PFSK-1 (cell line): ENCODE results near the gene F12.

Experiments
- POLR2AphosphoS5 ChIP-seq: IDR thresholded peaks from 2 replicates; pipeline ENCODE4 v1.6.1; 2012; ENCODE audit warnings: low read depth, mild to moderate bottlenecking, control low read depth, low read length, moderate library complexity
- REST ChIP-seq, 2 experiments: IDR thresholded peaks; 2 replicates each; pipeline versions ENCODE4 v1.6.1 to v1.8.0; 2011 to 2012; ENCODE audit warnings: low read depth in 2 of 2, low read length in 2 of 2, control low read depth in 1 of 2, inconsistent platforms in 1 of 2, mild to moderate bottlenecking in 1 of 2, moderate library complexity in 1 of 2; ENCODE audit not compliant: insufficient read depth in 1 of 2
- TAF1 ChIP-seq: IDR thresholded peaks from 2 replicates; pipeline ENCODE4 v1.6.1; 2012; ENCODE audit warnings: low read length, control low read depth, borderline replicate concordance; ENCODE audit not compliant: insufficient read depth

- TF ChIP-seq POLR2AphosphoS5 (no peak), TAF1 (no peak), REST (IDR thresholded peaks at IDR 0.05; ENCODE audit: insufficient read depth in 1 of 2, low read depth in 2 of 2, low read length in 2 of 2) (no peak)
Measured at GRCh38 chr5:177356746-177357145, 52.6 kb downstream of the F12 start.
